HEK293T (cell line): ENCODE measurements around the gene ITPRIPL1.

Experiments used
- CTCF ChIA-PET: fragments of 350-600 bp; formaldehyde crosslinking; extraction: SDS; loops from one replicate; lab custom pipeline; 2021; ENCODE audit warnings: antibody characterized with exemption, inconsistent platforms; lab: Yijun Ruan, JAX
- POLR2A ChIA-PET: fragments of 350-600 bp; formaldehyde crosslinking; extraction: SDS; loops from one replicate; lab custom pipeline; 2020; ENCODE audit warnings: antibody characterized with exemption, inconsistent platforms; lab: Yijun Ruan, JAX
- DNase-seq: peaks from one replicate; pipeline ENCODE4 v3.0.0; 2012; ENCODE audit warnings: mixed read lengths; ENCODE audit errors: extremely low spot score
- ARNT ChIP-seq: fragments of 450-650 bp; IDR thresholded peaks from 2 replicates; pipeline ENCODE4 v1.6.1; 2017; ENCODE audit warnings: mild to moderate bottlenecking
- BHLHE40 ChIP-seq: fragments of 450-650 bp; IDR thresholded peaks from 2 replicates; pipeline ENCODE4 v1.6.1; 2016; ENCODE audit warnings: mild to moderate bottlenecking, moderate library complexity, borderline replicate concordance
- CTBP1 ChIP-seq: fragments of 450-650 bp; IDR thresholded peaks from 2 replicates; pipeline ENCODE4 v1.6.1; 2016; ENCODE audit warnings: borderline replicate concordance
- ELF4 ChIP-seq: fragments of 450-650 bp; IDR thresholded peaks from 2 replicates; pipeline ENCODE4 v1.6.1; 2017; ENCODE audit warnings: antibody characterized with exemption
- FOXK2 ChIP-seq: fragments of 450-650 bp; IDR thresholded peaks from 2 replicates; pipeline ENCODE4 v1.6.1; 2016; ENCODE audit warnings: mild to moderate bottlenecking
- FOXM1 ChIP-seq: fragments of 450-650 bp; IDR thresholded peaks from 2 replicates; pipeline ENCODE4 v1.6.1; 2017; ENCODE audit warnings: mild to moderate bottlenecking, borderline replicate concordance
- L3MBTL2 ChIP-seq: fragments of 450-650 bp; conservative IDR thresholded peaks from 2 replicates; pipeline ENCODE4 v1.6.1; 2016; ENCODE audit warnings: mild to moderate bottlenecking
- LEF1 ChIP-seq: fragments of 450-650 bp; IDR thresholded peaks from 2 replicates; pipeline ENCODE4 v1.6.1; 2017; ENCODE audit warnings: mild to moderate bottlenecking, borderline replicate concordance
- NFRKB ChIP-seq: fragments of 450-650 bp; IDR thresholded peaks from 2 replicates; pipeline ENCODE4 v1.6.1; 2016; ENCODE audit warnings: mild to moderate bottlenecking, moderate library complexity
- PKNOX1 ChIP-seq: fragments of 450-650 bp; IDR thresholded peaks from 2 replicates; pipeline ENCODE4 v1.6.1; 2016
- SP1 ChIP-seq: fragments of 450-650 bp; IDR thresholded peaks from 2 replicates; pipeline ENCODE4 v1.6.1; 2017
- SUZ12 ChIP-seq: fragments of 450-650 bp; IDR thresholded peaks from 2 replicates; pipeline ENCODE4 v1.6.1; 2016; ENCODE audit warnings: mild to moderate bottlenecking
- TARDBP ChIP-seq: fragments of 450-650 bp; IDR thresholded peaks from 2 replicates; pipeline ENCODE4 v1.6.1; 2016
- ZNF384 ChIP-seq: fragments of 450-650 bp; IDR thresholded peaks from 2 replicates; pipeline ENCODE4 v1.6.1; 2016

The ITPRIPL1 gene

GRCh38 chr2:96359310-96359709 is 34.2 kb downstream of the ITPRIPL1 start:
- CTCF ChIA-PET, result no interaction called here
- no peak for DNase-seq
- POLR2A ChIA-PET, result interaction anchor here (1.3 kb wide), 1 partner anchor 24 kb away, joined by 4 read pairs; the partner anchor contains the start of gene NCAPH
- TF ChIP-seq FOXK2 (no peak), ARNT (no peak), BHLHE40 (no peak), L3MBTL2 (no peak)

GRCh38 chr2:96359866-96360265 is 34.7 kb downstream of the ITPRIPL1 start:
- DNase-seq, result no peak
- ChIA-PET POLR2A (no interaction called here), CTCF (no interaction called here)
- TF ChIP-seq SP1, result no peak
- TF ChIP-seq SUZ12, result no peak
- no peak for TF ChIP-seq L3MBTL2

- CTCF ChIA-PET, result interaction anchor here (0.7 kb wide), 1 partner anchor 400 kb away, joined by 3 read pairs; no protein-coding TSS in a partner anchor
- TF ChIP-seq TARDBP, result no peak
- no peak for TF ChIP-seq NFRKB
- no peak for TF ChIP-seq ARNT
- TF ChIP-seq L3MBTL2, result no peak
- TF ChIP-seq SP1, result no peak
- no peak for TF ChIP-seq PKNOX1
- DNase-seq, result no peak
- POLR2A ChIA-PET, result no interaction called here
Observed at GRCh38 chr2:96361751-96362150, 36.6 kb downstream of the ITPRIPL1 start.

- ChIA-PET POLR2A (no interaction called here), CTCF (no interaction called here)
- no peak for DNase-seq
- TF ChIP-seq TARDBP, result no peak
- TF ChIP-seq BHLHE40, result no peak
- TF ChIP-seq FOXM1, result no peak
- no peak for TF ChIP-seq FOXK2
- TF ChIP-seq LEF1, result no peak
- no peak for TF ChIP-seq SP1
- TF ChIP-seq ELF4, result no peak
- TF ChIP-seq CTBP1, result no peak
- no peak for TF ChIP-seq ARNT
- no peak for TF ChIP-seq SUZ12
- TF ChIP-seq PKNOX1, result no peak
- TF ChIP-seq ZNF384, result no peak
- no peak for TF ChIP-seq NFRKB
Observed at GRCh38 chr2:96369186-96369585, 44.1 kb downstream of the ITPRIPL1 start.

- DNase-seq, result no peak
- ChIA-PET POLR2A (no interaction called here), CTCF (no interaction called here)
- TF ChIP-seq CTBP1 (no peak), ELF4 (no peak), ZNF384 (no peak), L3MBTL2 (no peak), FOXM1 (no peak), SUZ12 (no peak), BHLHE40 (no peak)
Observed at GRCh38 chr2:96374211-96374951, 49.3 kb downstream of the ITPRIPL1 start.
